ENCODE results near the gene APOC4. TPM values are rescaled to one million over a fixed set of nuclear protein-coding genes. Genes with fewer than 3 reads are reported as not detected.
A peak's percentile ranks its signal among the peaks of the same experiment; 100 is the strongest.

Gene APOC4
- total and polyA plus RNA-seq, 4 donors = 0.22 TPM; not detected in 3

DNA sequence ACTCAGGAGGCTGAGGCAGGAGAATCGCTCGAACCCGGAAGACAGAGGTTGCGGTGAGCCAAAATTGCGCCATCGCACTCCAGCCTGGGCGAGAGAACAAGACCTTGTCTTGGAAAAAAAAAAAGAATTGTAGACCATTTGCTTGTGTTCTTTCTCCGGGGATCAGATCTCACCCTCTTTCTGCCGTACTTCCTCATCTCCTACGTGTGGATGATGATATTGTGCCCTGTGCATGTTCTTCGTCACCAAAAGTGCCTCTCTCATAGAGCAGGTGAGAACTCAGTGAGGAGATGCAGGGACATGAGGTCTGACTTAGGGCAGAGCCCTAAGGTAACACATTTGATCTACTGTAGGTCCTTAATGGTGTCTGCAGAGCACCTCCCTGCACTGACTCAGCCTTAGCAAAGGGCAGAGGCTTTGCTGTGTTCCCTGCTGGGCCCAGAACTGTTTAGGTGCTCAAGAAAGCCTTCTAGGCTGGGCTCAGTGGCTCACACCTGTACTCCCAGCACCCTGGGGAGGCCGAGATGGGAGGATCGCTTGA is 5.1 kb downstream of the APOC4 start:
- Histone ChIP-seq H3K4me3 (ENCODE audit: low read depth, low read length) (no peak overlapping the region), H3K9me3 (ENCODE audit: control insufficient read depth, insufficient read depth, low read length) (no peaks in the 10 kb centered on the region), H3K4me1 (ENCODE audit: control insufficient read depth, insufficient read depth, low read length) (peaks cover 35% of the 10 kb centered on the region), H3K27me3 (ENCODE audit: control insufficient read depth, insufficient read depth, low read length) (no peaks in the 10 kb centered on the region), H3K36me3 (ENCODE audit: control insufficient read depth, insufficient read depth, low read length) (peaks cover 33% of the 10 kb centered on the region), H3K27ac (ENCODE audit: low read depth, low read length) (no peak overlapping the region)
- WGBS (ENCODE audit: insufficient coverage) = 95% methylated on average over 11 of the region's 13 CpGs
- no peak for DNase-seq (ENCODE audit: low read depth in 4 of 6, low spot score in 6 of 6)

- no peak overlapping the region for H3K27ac ChIP-seq (ENCODE audit: low read depth, low read length)
- H3K9me3 ChIP-seq (ENCODE audit: control insufficient read depth, insufficient read depth, low read length) = no peaks in the 10 kb centered on the region
- no peak overlapping the region for H3K4me3 ChIP-seq (ENCODE audit: low read depth, low read length)
- H3K4me1 ChIP-seq (ENCODE audit: control insufficient read depth, insufficient read depth, low read length) = peaks cover 41% of the 10 kb centered on the region
- WGBS (ENCODE audit: insufficient coverage) = 80% methylated on average over 1 of the region's 5 CpGs
- no peaks in the 10 kb centered on the region for H3K27me3 ChIP-seq (ENCODE audit: control insufficient read depth, insufficient read depth, low read length)
- peaks cover 33% of the 10 kb centered on the region for H3K36me3 ChIP-seq (ENCODE audit: control insufficient read depth, insufficient read depth, low read length)
- DNase-seq (ENCODE audit: low read depth in 4 of 6, low spot score in 6 of 6) = no peak
These were observed 6.2 kb downstream of the APOC4 start for GRCh38 chr19:44948237-44948636.

DNA sequence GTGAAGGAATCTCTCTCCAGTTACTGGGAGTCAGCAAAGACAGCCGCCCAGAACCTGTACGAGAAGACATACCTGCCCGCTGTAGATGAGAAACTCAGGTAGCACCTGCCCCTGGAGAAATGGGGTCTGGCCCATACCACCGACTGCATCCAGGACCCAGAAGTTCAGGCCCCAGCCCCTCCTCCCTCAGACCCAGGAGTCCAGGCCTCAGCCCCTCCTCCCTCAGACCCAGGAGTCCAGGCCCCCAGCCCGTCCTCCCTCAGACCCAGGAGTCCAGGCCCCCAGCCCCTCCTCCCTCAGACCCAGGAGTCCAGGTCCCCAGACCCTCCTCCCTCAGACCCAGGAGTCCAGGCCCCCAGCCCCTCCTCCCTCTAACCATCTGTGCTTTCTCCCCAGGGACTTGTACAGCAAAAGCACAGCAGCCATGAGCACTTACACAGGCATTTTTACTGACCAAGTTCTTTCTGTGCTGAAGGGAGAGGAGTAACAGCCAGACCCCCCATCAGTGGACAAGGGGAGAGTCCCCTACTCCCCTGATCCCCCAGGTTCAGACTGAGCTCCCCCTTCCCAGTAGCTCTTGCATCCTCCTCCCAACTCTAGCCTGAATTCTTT is 6.8 kb downstream of the APOC4 start:
- Histone ChIP-seq H3K36me3 (ENCODE audit: control insufficient read depth, insufficient read depth, low read length) (peaks cover 34% of the 10 kb centered on the region), H3K27me3 (ENCODE audit: control insufficient read depth, insufficient read depth, low read length) (no peaks in the 10 kb centered on the region), H3K4me1 (ENCODE audit: control insufficient read depth, insufficient read depth, low read length) (peaks cover 47% of the 10 kb centered on the region), H3K9me3 (ENCODE audit: control insufficient read depth, insufficient read depth, low read length) (no peaks in the 10 kb centered on the region), H3K4me3 (ENCODE audit: low read depth, low read length) (no peak overlapping the region), H3K27ac (ENCODE audit: low read depth, low read length) (no peak overlapping the region)
- WGBS (ENCODE audit: insufficient coverage) = 93% methylated on average over 4 of the region's 5 CpGs
- DNase-seq (ENCODE audit: low read depth in 4 of 6, low spot score in 6 of 6) = no peak

DNA sequence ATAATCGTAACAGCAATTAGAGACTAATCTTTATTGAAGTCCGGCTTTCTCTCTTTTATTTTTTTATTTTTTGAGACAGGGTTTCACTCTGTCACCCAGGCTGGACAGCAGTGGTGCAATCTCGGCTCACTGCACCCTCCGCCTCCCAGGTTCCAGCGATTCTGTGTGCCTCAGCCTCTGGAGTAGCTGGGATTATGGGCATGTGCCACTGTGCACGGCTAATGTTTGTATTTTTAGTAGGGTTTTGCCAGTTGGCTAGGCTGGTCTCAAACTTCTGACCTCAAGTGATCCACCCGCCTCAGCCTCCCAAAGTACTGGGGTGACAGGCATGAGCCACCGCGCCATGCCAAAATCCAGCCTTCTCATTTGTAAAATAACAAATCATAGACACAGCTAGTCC is 7.5 kb downstream of the APOC4 start:
- Histone ChIP-seq H3K36me3 (ENCODE audit: control insufficient read depth, insufficient read depth, low read length) (peaks cover 32% of the 10 kb centered on the region), H3K27ac (ENCODE audit: low read depth, low read length) (peak overlapping the region; percentile 33), H3K4me1 (ENCODE audit: control insufficient read depth, insufficient read depth, low read length) (peaks cover 53% of the 10 kb centered on the region), H3K9me3 (ENCODE audit: control insufficient read depth, insufficient read depth, low read length) (no peaks in the 10 kb centered on the region), H3K4me3 (ENCODE audit: low read depth, low read length) (no peak overlapping the region), H3K27me3 (ENCODE audit: control insufficient read depth, insufficient read depth, low read length) (no peaks in the 10 kb centered on the region)
- DNase-seq (ENCODE audit: low read depth in 4 of 6, low spot score in 6 of 6) = no peak
- WGBS (ENCODE audit: insufficient coverage) = 60% methylated on average over 1 of the region's 9 CpGs

- H3K36me3 ChIP-seq (ENCODE audit: control insufficient read depth, insufficient read depth, low read length) = peaks cover 28% of the 10 kb centered on the region
- H3K4me1 ChIP-seq (ENCODE audit: control insufficient read depth, insufficient read depth, low read length) = peaks cover 59% of the 10 kb centered on the region
- H3K4me3 ChIP-seq (ENCODE audit: low read depth, low read length) = no peak overlapping the region
- WGBS (ENCODE audit: insufficient coverage) = 50% methylated on average over 12 of the region's 13 CpGs
- peak overlapping the region; percentile 89 for H3K27ac ChIP-seq (ENCODE audit: low read depth, low read length)
- H3K27me3 ChIP-seq (ENCODE audit: control insufficient read depth, insufficient read depth, low read length) = no peaks in the 10 kb centered on the region
- no peaks in the 10 kb centered on the region for H3K9me3 ChIP-seq (ENCODE audit: control insufficient read depth, insufficient read depth, low read length)
- peak; percentile 49 to 95 (median 74) for DNase-seq (ENCODE audit: low read depth in 4 of 6, low spot score in 6 of 6)
These were observed 9.4 kb downstream of the APOC4 start for GRCh38 chr19:44951179-44952159.

DNA sequence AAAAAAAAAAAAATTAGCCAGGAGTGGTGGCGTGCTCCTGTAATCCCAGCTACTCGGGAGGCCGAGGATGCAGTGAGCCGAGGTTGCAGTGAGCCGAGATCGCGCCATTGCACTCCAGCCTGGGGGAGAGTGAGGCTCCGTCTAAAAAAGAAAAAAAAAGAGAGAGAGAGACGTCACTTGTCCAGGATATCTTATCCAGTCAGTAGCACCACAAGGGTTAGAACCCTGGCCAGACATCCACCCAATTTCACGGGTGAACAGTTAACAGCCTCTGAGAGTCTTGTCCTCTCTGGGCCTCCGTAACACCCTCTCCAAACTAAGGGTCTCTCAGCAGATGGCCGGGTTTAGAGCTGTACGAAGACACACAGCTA is 12.2 kb downstream of the APOC4 start:
- Histone ChIP-seq H3K27ac (ENCODE audit: low read depth, low read length) (peak overlapping the region; percentile 99), H3K4me1 (ENCODE audit: control insufficient read depth, insufficient read depth, low read length) (peaks cover 65% of the 10 kb centered on the region)
- no peak for DNase-seq (ENCODE audit: low read depth in 4 of 6, low spot score in 6 of 6)

DNA sequence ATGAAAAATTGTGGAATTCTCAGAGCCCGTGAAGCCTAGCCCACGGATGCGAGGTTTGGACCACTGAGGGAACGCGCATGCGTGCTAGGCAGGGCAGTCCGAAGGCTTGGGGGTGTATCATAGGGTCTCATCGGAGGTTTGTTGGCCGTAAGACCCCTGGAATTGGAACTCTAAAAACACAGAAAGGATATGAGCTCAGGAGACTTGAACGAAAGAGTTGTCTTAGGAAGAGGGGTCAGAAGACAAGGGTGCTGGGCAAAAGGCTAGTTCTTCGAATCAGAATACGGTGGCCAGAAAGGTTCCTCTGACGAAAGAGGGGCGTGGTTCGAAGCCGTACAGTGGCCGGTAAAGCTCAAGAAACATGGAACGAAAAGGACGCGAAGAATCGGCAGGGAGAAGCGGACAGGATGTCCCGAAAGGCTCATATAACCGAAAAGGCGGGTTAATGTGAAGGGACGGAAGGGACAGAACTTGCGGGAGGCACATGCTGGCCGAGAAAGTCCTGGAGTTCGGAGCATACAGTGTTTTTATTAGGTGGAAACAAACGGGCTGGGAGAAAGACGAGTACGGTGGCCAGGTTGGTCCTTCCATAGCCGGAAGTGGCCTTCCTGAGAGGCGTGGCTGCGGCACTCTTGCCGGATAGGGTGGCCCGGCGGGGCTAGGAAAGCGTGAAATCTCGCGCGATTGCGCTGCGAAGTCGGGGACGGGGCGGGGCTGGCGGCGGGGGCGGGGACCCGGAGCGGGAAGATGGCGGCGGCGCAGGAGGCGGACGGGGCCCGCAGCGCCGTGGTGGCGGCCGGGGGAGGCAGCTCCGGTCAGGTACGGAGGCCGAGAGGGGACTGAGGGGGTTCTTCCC is 12.8 kb downstream of the APOC4 start, which contains the start of gene CLPTM1:
Gene CLPTM1, plus strand, starts transcription at position 732 of the 856 bp plus-strand sequence. Its CDS starts 16 bp downstream, at position 748.
- peak within 1 kb of the TSS; percentile 97 for H3K4me3 ChIP-seq (ENCODE audit: low read depth, low read length)
- under 1% methylated on average over 65 of the region's 65 CpGs for WGBS (ENCODE audit: insufficient coverage)
- peaks cover 60% of the 10 kb centered on the region for H3K4me1 ChIP-seq (ENCODE audit: control insufficient read depth, insufficient read depth, low read length)
- no peaks in the 10 kb centered on the region for H3K27me3 ChIP-seq (ENCODE audit: control insufficient read depth, insufficient read depth, low read length)
- H3K27ac ChIP-seq (ENCODE audit: low read depth, low read length) = peak within 1 kb of the TSS; percentile 99
- peak; percentile 93 to 99 (median 96) for DNase-seq (ENCODE audit: low read depth in 4 of 6, low spot score in 6 of 6)
- H3K9me3 ChIP-seq (ENCODE audit: control insufficient read depth, insufficient read depth, low read length) = no peaks in the 10 kb centered on the region
- peaks cover 17% of the 10 kb centered on the region for H3K36me3 ChIP-seq (ENCODE audit: control insufficient read depth, insufficient read depth, low read length)

More for the DNA sequence above, 12.2 kb downstream of the APOC4 start:
- 44% methylated on average over 11 of the region's 13 CpGs for WGBS (ENCODE audit: insufficient coverage)
- H3K36me3 ChIP-seq (ENCODE audit: control insufficient read depth, insufficient read depth, low read length) = peaks cover 19% of the 10 kb centered on the region
- no peaks in the 10 kb centered on the region for H3K9me3 ChIP-seq (ENCODE audit: control insufficient read depth, insufficient read depth, low read length)
- H3K4me3 ChIP-seq (ENCODE audit: low read depth, low read length) = peak overlapping the region; percentile 97
- no peaks in the 10 kb centered on the region for H3K27me3 ChIP-seq (ENCODE audit: control insufficient read depth, insufficient read depth, low read length)

- H3K36me3 ChIP-seq (ENCODE audit: control insufficient read depth, insufficient read depth, low read length) = peaks cover 20% of the 10 kb centered on the region
- peaks cover 54% of the 10 kb centered on the region for H3K4me1 ChIP-seq (ENCODE audit: control insufficient read depth, insufficient read depth, low read length)
- WGBS (ENCODE audit: insufficient coverage) = 7% methylated on average over 39 of the region's 40 CpGs
These were observed 13.7 kb downstream of the APOC4 start for GRCh38 chr19:44955505-44956439.

More at GRCh38 chr19:44955505-44956439, 13.7 kb downstream of the APOC4 start:
- no peak for DNase-seq (ENCODE audit: low read depth in 4 of 6, low spot score in 6 of 6)
- Histone ChIP-seq H3K27ac (ENCODE audit: low read depth, low read length) (peak overlapping the region; percentile 36), H3K9me3 (ENCODE audit: control insufficient read depth, insufficient read depth, low read length) (no peaks in the 10 kb centered on the region), H3K27me3 (ENCODE audit: control insufficient read depth, insufficient read depth, low read length) (no peaks in the 10 kb centered on the region), H3K4me3 (ENCODE audit: low read depth, low read length) (peak overlapping the region; percentile 97)
